Activated naive CD4-positive, alpha-beta T cell (primary cell): ENCODE measurements around the gene LIN7C.
A peak's percentile ranks its signal among the peaks of the same experiment; 100 is the strongest.

ENCODE experiments used
- DNase-seq, 4 experiments: peaks; one replicate each; lab custom pipeline; 2025; lab: John Stamatoyannopoulos, UW

LIN7C gene

GRCh38 chr11:27509908-27510307 lies 3.3 kb upstream of the LIN7C start:
- DNase-seq, result no peak

- DNase-seq, result no peak
Observed at GRCh38 chr11:27507557-27508322, 1.2 kb upstream of the LIN7C start.

GRCh38 chr11:27505781-27506180 lies 788 bp downstream of the LIN7C start:
- no peak for DNase-seq

- DNase-seq, result no peak
Observed at GRCh38 chr11:27504205-27504604, 2.4 kb downstream of the LIN7C start.

GRCh38 chr11:27501100-27501499 lies 5.5 kb downstream of the LIN7C start:
- DNase-seq, result no peak

GRCh38 chr11:27497911-27498310 lies 8.7 kb downstream of the LIN7C start:
- no peak for DNase-seq

GRCh38 chr11:27497284-27497866 lies 9.2 kb downstream of the LIN7C start:
- DNase-seq, result no peak

GRCh38 chr11:27496461-27496860 lies 10.1 kb downstream of the LIN7C start:
- no peak for DNase-seq

GRCh38 chr11:27495710-27496300 lies 10.8 kb downstream of the LIN7C start:
- no peak for DNase-seq

- DNase-seq, result no peak
Observed at GRCh38 chr11:27489092-27489491, 17.5 kb downstream of the LIN7C start.

GRCh38 chr11:27487706-27488105 lies 18.9 kb downstream of the LIN7C start:
- no peak for DNase-seq

GRCh38 chr11:27485930-27486773 lies 20.4 kb downstream of the LIN7C start:
- no peak for DNase-seq

- DNase-seq, result no peak
Observed at GRCh38 chr11:27482793-27483192, 23.8 kb downstream of the LIN7C start.

- no peak for DNase-seq
Observed at GRCh38 chr11:27481992-27482391, 24.6 kb downstream of the LIN7C start.

- DNase-seq, result no peak
Observed at GRCh38 chr11:27477831-27478230, 28.7 kb downstream of the LIN7C start.

GRCh38 chr11:27477243-27477642 lies 29.3 kb downstream of the LIN7C start:
- DNase-seq, result no peak

- DNase-seq, result no peak
Observed at GRCh38 chr11:27475622-27476021, 30.9 kb downstream of the LIN7C start.

- DNase-seq, result no peak
Observed at GRCh38 chr11:27473017-27473406, 33.6 kb downstream of the LIN7C start.

GRCh38 chr11:27472398-27473016 lies 34.1 kb downstream of the LIN7C start, which contains the start of gene LGR4:
Gene LGR4, minus strand, starts transcription at chr11:27472790. Its CDS starts 488 bp downstream, at chr11:27472302.
- DNase-seq, result peak in 3 of 4 experiments; percentile 23 to 57 (median 43)

GRCh38 chr11:27471589-27472397 lies 34.8 kb downstream of the LIN7C start:
- peak in 1 of 4 experiments; percentile 27 for DNase-seq
